Camera-type eye (tissue), 1 donor: ENCODE measurements around the gene SUMO2. TPM values are rescaled to one million over a fixed set of nuclear protein-coding genes. Genes with fewer than 3 reads are reported as not detected.

Source experiments
- total RNA-seq: library from RNA; depleted of rRNA; stranded (reverse); fragments of >200 nt; gene quantifications from one replicate; pipeline ENCODE4 v1.2.3, GENCODE V29; 2014

SUMO2 gene
- 88.2 TPM for total RNA-seq

GRCh38 chr17:75182569-75183436 is at the start of gene SUMO2:
Gene SUMO2 (minus strand): TSS chr17:75182959. CDS start chr17:75182834, 125 bp downstream.

DNA sequence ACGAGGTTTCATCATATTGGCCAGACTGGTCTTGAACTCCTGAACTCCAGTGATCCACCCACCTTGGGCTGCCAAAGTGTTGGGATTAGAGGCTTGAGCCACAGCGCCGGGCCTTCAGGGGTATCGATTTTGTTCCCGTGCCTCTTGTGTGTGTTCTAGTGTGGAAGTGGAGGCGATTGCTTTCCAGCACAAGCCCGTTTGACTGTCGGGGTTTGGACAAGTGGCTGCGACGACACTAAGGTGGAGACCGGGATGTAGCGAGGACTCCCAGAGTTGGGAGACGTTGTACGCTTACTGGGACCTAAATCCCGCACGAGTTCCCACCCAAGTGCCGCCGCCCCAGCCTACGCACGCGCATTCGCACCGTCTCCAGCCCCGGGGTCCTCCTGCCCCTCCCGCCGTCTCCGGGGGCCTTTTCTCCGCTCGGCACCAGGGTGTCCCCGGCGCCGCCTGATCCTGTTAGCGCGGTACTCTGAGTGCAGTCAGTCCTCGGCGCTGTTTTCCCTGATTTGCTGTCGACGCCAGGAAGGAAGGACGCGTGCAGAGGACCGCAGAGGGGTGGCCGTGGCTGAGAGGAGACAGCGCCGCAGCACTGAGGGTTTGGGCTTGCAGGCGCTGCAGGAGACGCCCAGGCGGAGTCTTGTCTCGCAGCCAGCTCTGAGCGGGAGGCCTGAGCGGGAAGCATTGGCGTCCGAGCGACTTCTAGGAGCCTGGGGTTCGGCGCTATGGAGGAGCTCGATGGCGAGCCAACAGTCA is 22.5 kb upstream of the SUMO2 start, which contains the start of gene NUP85:
TSS of gene NUP85 (plus strand) at position 643 of the 756 bp plus-strand sequence. CDS start at position 726, 83 bp downstream.

GRCh38 chr17:75154195-75155106 is 28.3 kb downstream of the SUMO2 start, which contains the start of gene JPT1:
Gene JPT1 (minus strand): TSS chr17:75154512. CDS start chr17:75154397, 115 bp downstream.

GRCh38 chr17:75131278-75132017 is 51.3 kb downstream of the SUMO2 start, which contains the start of gene NT5C:
Gene NT5C (minus strand): TSS chr17:75131742. CDS start chr17:75131707, 35 bp downstream.

Other genes with a start within 250 kb of the SUMO2 start
- not detected for gene OTOP3, start 247.1 kb downstream of the SUMO2 start, total RNA-seq
- gene HID1, start 210.2 kb downstream of the SUMO2 start, total RNA-seq: 16.0 TPM
- 9.7 TPM for gene CDR2L, start 195.3 kb downstream of the SUMO2 start, total RNA-seq
- gene MRPL58, start 170.3 kb downstream of the SUMO2 start, total RNA-seq: 25.1 TPM
- gene ATP5PD, start 136.0 kb downstream of the SUMO2 start, total RNA-seq: 148 TPM
- gene KCTD2, start 135.7 kb downstream of the SUMO2 start, total RNA-seq: 24.2 TPM
- 8.0 TPM for gene SLC16A5, start 95.0 kb downstream of the SUMO2 start, total RNA-seq
- gene ARMC7, start 73.0 kb downstream of the SUMO2 start, total RNA-seq: 4.1 TPM
- gene NT5C, start 51.2 kb downstream of the SUMO2 start, total RNA-seq: 59.9 TPM
- gene JPT1, start 28.4 kb downstream of the SUMO2 start, total RNA-seq: 76.7 TPM
- 43.7 TPM for gene NUP85, start 22.7 kb upstream of the SUMO2 start, total RNA-seq
- gene GGA3, start 78.6 kb upstream of the SUMO2 start, total RNA-seq: 19.6 TPM
- 38.5 TPM for gene MRPS7, start 78.9 kb upstream of the SUMO2 start, total RNA-seq
- 8.6 TPM for gene MIF4GD, start 88.3 kb upstream of the SUMO2 start, total RNA-seq
- gene SLC25A19, start 106.5 kb upstream of the SUMO2 start, total RNA-seq: 5.2 TPM
- gene GRB2, start 222.7 kb upstream of the SUMO2 start, total RNA-seq: 101 TPM